Endothelial cell of umbilical vein (primary cell): ENCODE measurements around the gene AURKAIP1. TPM values are rescaled to one million over a fixed set of nuclear protein-coding genes. Genes with fewer than 3 reads are reported as not detected.
A peak's percentile ranks its signal among the peaks of the same experiment; 100 is the strongest.

Experiments
- BruUV-seq: library from RNA; stranded (reverse); fragments of 400-500 nt; replicated peaks from 2 replicates; lab custom pipeline; 2021; lab: Mats Ljungman, UMichigan
- CTCF ChIA-PET: fragments of 300-600, 350-600 bp; sonication (Branson Sonifier 250); formaldehyde crosslinking; loops from one replicate; lab custom pipeline; 2021; ENCODE audit warnings: antibody characterized with exemption, inconsistent platforms; lab: Charles Lee
- POLR2A ChIA-PET: fragments of 300-600, 350-600 bp; sonication (Branson Sonifier 250); formaldehyde crosslinking; loops from one replicate; lab custom pipeline; 2021; ENCODE audit warnings: antibody characterized with exemption, inconsistent platforms; lab: Charles Lee
- DNase-seq: peaks from one replicate; pipeline ENCODE4 v3.0.0-alpha.2; 2011; ENCODE audit warnings: low read depth, low spot score
- FAIRE-seq: peaks from 2 replicates; lab custom pipeline; 2011; peaks lifted over from hg19 to GRCh38; lab: Jason Lieb, UNC
- H2AFZ ChIP-seq: 2 replicates; pipeline ENCODE4 v1.6.0; 2012; ENCODE audit warnings: low read depth, low read length, control low read depth, inconsistent platforms
- H3K27ac ChIP-seq: 2 replicates; pipeline ENCODE4 v1.5.1; 2011; ENCODE audit warnings: low read depth, mild to moderate bottlenecking, control low read depth, low read length, moderate library complexity; ENCODE audit not compliant: insufficient read depth
- H3K27me3 ChIP-seq, 2 experiments: 2 replicates each; pipeline versions ENCODE4 v1.6.0 to v1.6.1; 2011; ENCODE audit warnings: low read length in 2 of 2, mixed read lengths in 1 of 2; ENCODE audit not compliant: control insufficient read depth in 2 of 2, insufficient read depth in 2 of 2
- H3K36me3 ChIP-seq, 2 experiments: 2 replicates in 1 of 2; 3 replicates in 1 of 2; pipeline ENCODE4 v1.5.1; 2011; ENCODE audit warnings: low read length in 2 of 2, mild to moderate bottlenecking in 1 of 2, moderate library complexity in 1 of 2; ENCODE audit not compliant: control insufficient read depth in 2 of 2, insufficient read depth in 2 of 2; ENCODE audit errors: extremely low read depth in 1 of 2
- H3K4me1 ChIP-seq: 3 replicates; pipeline ENCODE4 v1.5.1; 2011; ENCODE audit warnings: mild to moderate bottlenecking, low read length; ENCODE audit not compliant: control insufficient read depth, insufficient read depth; ENCODE audit errors: extremely low read depth
- H3K4me2 ChIP-seq: 2 replicates; pipeline ENCODE4 v1.6.1; 2011; ENCODE audit warnings: low read length, control low read depth, mixed read lengths; ENCODE audit not compliant: insufficient read depth
- H3K4me3 ChIP-seq, 3 experiments: fragments of 200-600 bp in 1 of 3; sonication (generic), shearing (Covaris generic) in 1 of 3; replicated peaks in 1 of 3; 2 replicates each; pipeline ENCODE4 v1.5.1; 2011 to 2016; ENCODE audit warnings: control low read depth in 3 of 3, low read length in 3 of 3, mild to moderate bottlenecking in 2 of 3, inconsistent platforms in 1 of 3, low read depth in 1 of 3, moderate library complexity in 1 of 3; ENCODE audit not compliant: insufficient read depth in 1 of 3
- H3K79me2 ChIP-seq: 2 replicates; pipeline ENCODE4 v1.6.0; 2012; ENCODE audit warnings: low read length, inconsistent platforms; ENCODE audit not compliant: control insufficient read depth, insufficient read depth
- H3K9ac ChIP-seq: replicated peaks from 2 replicates; pipeline ENCODE3; 2011; ENCODE audit warnings: low read length, control low read depth; ENCODE audit not compliant: insufficient read depth; ENCODE audit errors: extremely low read depth
- H3K9me1 ChIP-seq: replicated peaks from 3 replicates; pipeline ENCODE4 v1.6.0; 2011; ENCODE audit warnings: mild to moderate bottlenecking, low read length; ENCODE audit not compliant: control insufficient read depth, insufficient read depth; ENCODE audit errors: extremely low read depth
- H3K9me3 ChIP-seq: replicated peaks from 2 replicates; pipeline ENCODE4 v1.5.1; 2012; ENCODE audit warnings: low read length, inconsistent platforms; ENCODE audit not compliant: control insufficient read depth, insufficient read depth
- H4K20me1 ChIP-seq: replicated peaks from 2 replicates; pipeline ENCODE3; 2011; ENCODE audit warnings: mild to moderate bottlenecking, low read length; ENCODE audit not compliant: control insufficient read depth, insufficient read depth; ENCODE audit errors: extremely low read depth
- CTCF ChIP-seq, 2 donors: IDR thresholded peaks; 1 replicate in 1 of 2; 2 replicates in 1 of 2; pipeline ENCODE4 v1.5.1; 2011; ENCODE audit warnings: low read length in 2 of 2, mild to moderate bottlenecking in 2 of 2, moderate library complexity in 2 of 2, control low read depth in 1 of 2, inconsistent platforms in 1 of 2, low read depth in 1 of 2; ENCODE audit not compliant: insufficient read depth in 1 of 2; ENCODE audit errors: extremely low read depth in 1 of 2
- EZH2 ChIP-seq: IDR thresholded peaks from 2 replicates; pipeline ENCODE4 v1.6.1; 2012; ENCODE audit warnings: borderline replicate concordance, low read depth, mild to moderate bottlenecking, moderate library complexity, low read length, inconsistent platforms; ENCODE audit not compliant: severe bottlenecking
- FOS ChIP-seq: IDR thresholded peaks from 2 replicates; pipeline ENCODE4 v1.6.1; 2011; ENCODE audit warnings: mild to moderate bottlenecking, low read length, moderate library complexity, borderline replicate concordance; ENCODE audit not compliant: insufficient read depth
- GATA2 ChIP-seq: IDR thresholded peaks from 2 replicates; pipeline ENCODE4 v1.7.0; 2011; ENCODE audit warnings: low read depth, mild to moderate bottlenecking, moderate library complexity, mixed read lengths, low read length; ENCODE audit not compliant: insufficient read length, insufficient read depth
- JUN ChIP-seq: IDR thresholded peaks from 2 replicates; pipeline ENCODE4 v1.6.1; 2011; ENCODE audit warnings: borderline replicate concordance, low read depth; ENCODE audit not compliant: insufficient read length, insufficient read depth
- MAX ChIP-seq: IDR thresholded peaks from 2 replicates; pipeline ENCODE4 v1.6.1; 2011; ENCODE audit not compliant: insufficient read depth, insufficient read length
- MYC ChIP-seq: IDR thresholded peaks from one replicate; pipeline ENCODE4 v1.6.1; 2011; ENCODE audit warnings: mild to moderate bottlenecking, low read depth, low read length
- POLR2A ChIP-seq: IDR thresholded peaks from 2 replicates; pipeline ENCODE4 v1.6.1; 2012; ENCODE audit warnings: low read depth, mild to moderate bottlenecking, control low read depth, low read length
- POLR2AphosphoS5 ChIP-seq: IDR thresholded peaks from 2 replicates; pipeline ENCODE4 v1.6.1; 2012; ENCODE audit warnings: low read depth, mild to moderate bottlenecking, control low read depth, low read length, moderate library complexity; ENCODE audit not compliant: insufficient read depth
- dilution Hi-C: fragments of 300-500 bp; cut with MboI; formaldehyde crosslinking; loops from one replicate; pipeline ENCODE4 v1.15.0; 2019; ENCODE audit warnings: low sequenced_read_pairs; ENCODE audit not compliant: extremely low pct_ligation_motif_present
- intact Hi-C: fragments of 100-400 bp; cut with micrococcal nuclease; formaldehyde crosslinking; loops from one replicate; pipeline ENCODE4 v1.10.0; 2022
- polyA plus RNA-seq, 4 experiments: library from polyadenylated mRNA; depleted of rRNA in 3 of 4; stranded (reverse) in 3 of 4; unstranded in 1 of 4; fragments of >200 nt; gene quantifications; 2 replicates each; pipeline versions ENCODE4 v1.2.1 to v1.2.3, GENCODE V29; 2011 to 2012; ENCODE audit warnings: missing spikeins in 1 of 4
- total RNA-seq: library from RNA; stranded (reverse); gene quantifications from 2 replicates; pipeline ENCODE4 v1.2.3, GENCODE V29; 2021

AURKAIP1 gene
- total and polyA plus RNA-seq, 2 donors (not counting 3 experiments of a cell fraction or from before 2014, with no cell fraction given), result 73.3 to 151 TPM

- no peaks in the 10 kb centered on the region for H4K20me1 ChIP-seq
- no peaks in the 10 kb centered on the region for H3K4me1 ChIP-seq
- H3K79me2 ChIP-seq, result no peaks in the 10 kb centered on the region
- DNase-seq (no peak), FAIRE-seq (no peak)
- no TSS peak for BruUV-seq
- H3K9me1 ChIP-seq, result no peaks in the 10 kb centered on the region
- no peak overlapping the region for H3K27ac ChIP-seq
- no peak overlapping the region for H2AFZ ChIP-seq
- intact Hi-C loops (no loop called here), dilution Hi-C loops (no loop called here)
- ChIA-PET CTCF (interaction anchor here (0.7 to 1.2 kb wide), 3 partner anchors 17 to 21 kb away, joined by 3 to 9 read pairs (median 3); partner anchors contain the start of gene AURKAIP1), POLR2A (interaction anchor here (0.7 kb wide), 1 partner anchor 11 kb away, joined by 3 read pairs; no protein-coding TSS in a partner anchor)
- no peaks in the 10 kb centered on the region for H3K9me3 ChIP-seq
- H3K4me2 ChIP-seq, result no peak overlapping the region
- no peak overlapping the region for H3K4me3 ChIP-seq
- H3K9ac ChIP-seq, result no peak overlapping the region
- no peak for TF ChIP-seq GATA2
- peak; percentile 94 for TF ChIP-seq EZH2
- H3K27me3 ChIP-seq, result peaks cover 11 to 23% of the 10 kb centered on the region in 2 experiments
- H3K36me3 ChIP-seq, result no peaks in the 10 kb centered on the region
These were observed 20.4 kb downstream of the AURKAIP1 start for GRCh38 chr1:1354271-1355247.

- H3K9ac ChIP-seq, result no peak overlapping the region
- no peaks in the 10 kb centered on the region for H3K4me1 ChIP-seq
- TF ChIP-seq EZH2 (no peak), GATA2 (no peak), POLR2AphosphoS5 (no peak), FOS (no peak), POLR2A (no peak), CTCF (IDR thresholded peaks at IDR 0.05; ENCODE audit: extremely low read depth in 1 of 2, insufficient read depth in 1 of 2, low read depth in 1 of 2, low read length in 2 of 2) (no peak), MYC (no peak), JUN (no peak), MAX (no peak)
- H3K4me3 ChIP-seq, result no peak overlapping the region
- H3K36me3 ChIP-seq, result no peaks in the 10 kb centered on the region
- H3K27ac ChIP-seq, result no peak overlapping the region
- ChIA-PET POLR2A (no interaction called here), CTCF (interaction anchor here (1.1 kb wide), 1 partner anchor 18 kb away, joined by 3 read pairs; no protein-coding TSS in a partner anchor)
- peaks cover 3% of the 10 kb centered on the region for H3K79me2 ChIP-seq
- intact Hi-C loops (no loop called here), dilution Hi-C loops (no loop called here)
- no peaks in the 10 kb centered on the region for H3K9me1 ChIP-seq
- H3K27me3 ChIP-seq, result peaks cover 11 to 23% of the 10 kb centered on the region in 2 experiments
- H3K4me2 ChIP-seq, result no peak overlapping the region
- DNase-seq (no peak), FAIRE-seq (no peak)
- no peaks in the 10 kb centered on the region for H3K9me3 ChIP-seq
- BruUV-seq, result no TSS peak
- no peak overlapping the region for H2AFZ ChIP-seq
- H4K20me1 ChIP-seq, result no peaks in the 10 kb centered on the region
These were observed 21.4 kb downstream of the AURKAIP1 start for GRCh38 chr1:1353389-1354151.
